ENCODE results near the gene MYPN.
"Not testable (repeated sequence)": the region's sequence is repeated elsewhere in the genome, so short reads cannot be mapped to it uniquely, and the experiment has no call there.

Gene MYPN

DNA sequence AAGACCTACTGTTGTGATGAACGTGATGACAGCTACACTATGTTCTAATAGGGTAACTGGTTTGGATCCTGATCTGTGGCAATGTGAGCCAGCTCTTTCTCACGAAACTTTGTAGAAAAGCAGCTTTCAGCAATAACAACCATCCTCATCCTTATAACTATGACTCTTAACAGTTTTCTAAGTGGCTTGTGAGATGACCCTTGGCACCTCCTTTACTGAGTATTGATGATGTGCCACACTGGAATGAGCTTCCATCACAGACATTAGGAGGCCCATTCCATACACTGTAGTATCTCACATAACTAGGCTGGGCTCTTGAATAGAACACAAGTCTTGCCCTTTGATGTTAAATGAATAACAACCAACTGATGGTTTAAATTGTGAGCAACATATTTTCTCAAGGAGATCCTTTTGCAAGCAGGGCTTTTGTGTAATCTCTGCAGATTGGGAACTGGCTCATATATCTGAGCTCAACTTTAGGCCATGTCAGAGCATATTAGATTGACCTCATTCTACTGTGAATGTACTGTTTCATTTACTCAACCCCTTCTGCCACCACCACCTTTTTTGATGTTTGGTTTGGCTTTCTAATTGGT, 46.4 kb downstream of the MYPN start:
- DNase-seq (ENCODE audit: insufficient read length, low spot score) = no peak
- TF ChIP-seq, protein P1, sequence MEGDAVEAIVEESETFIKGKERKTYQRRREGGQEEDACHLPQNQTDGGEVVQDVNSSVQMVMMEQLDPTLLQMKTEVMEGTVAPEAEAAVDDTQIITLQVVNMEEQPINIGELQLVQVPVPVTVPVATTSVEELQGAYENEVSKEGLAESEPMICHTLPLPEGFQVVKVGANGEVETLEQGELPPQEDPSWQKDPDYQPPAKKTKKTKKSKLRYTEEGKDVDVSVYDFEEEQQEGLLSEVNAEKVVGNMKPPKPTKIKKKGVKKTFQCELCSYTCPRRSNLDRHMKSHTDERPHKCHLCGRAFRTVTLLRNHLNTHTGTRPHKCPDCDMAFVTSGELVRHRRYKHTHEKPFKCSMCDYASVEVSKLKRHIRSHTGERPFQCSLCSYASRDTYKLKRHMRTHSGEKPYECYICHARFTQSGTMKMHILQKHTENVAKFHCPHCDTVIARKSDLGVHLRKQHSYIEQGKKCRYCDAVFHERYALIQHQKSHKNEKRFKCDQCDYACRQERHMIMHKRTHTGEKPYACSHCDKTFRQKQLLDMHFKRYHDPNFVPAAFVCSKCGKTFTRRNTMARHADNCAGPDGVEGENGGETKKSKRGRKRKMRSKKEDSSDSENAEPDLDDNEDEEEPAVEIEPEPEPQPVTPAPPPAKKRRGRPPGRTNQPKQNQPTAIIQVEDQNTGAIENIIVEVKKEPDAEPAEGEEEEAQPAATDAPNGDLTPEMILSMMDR (IDR thresholded peaks at IDR 0.05; ENCODE audit: insufficient read depth, missing control alignments) = no peak
- FAIRE-seq = no peak

DNA sequence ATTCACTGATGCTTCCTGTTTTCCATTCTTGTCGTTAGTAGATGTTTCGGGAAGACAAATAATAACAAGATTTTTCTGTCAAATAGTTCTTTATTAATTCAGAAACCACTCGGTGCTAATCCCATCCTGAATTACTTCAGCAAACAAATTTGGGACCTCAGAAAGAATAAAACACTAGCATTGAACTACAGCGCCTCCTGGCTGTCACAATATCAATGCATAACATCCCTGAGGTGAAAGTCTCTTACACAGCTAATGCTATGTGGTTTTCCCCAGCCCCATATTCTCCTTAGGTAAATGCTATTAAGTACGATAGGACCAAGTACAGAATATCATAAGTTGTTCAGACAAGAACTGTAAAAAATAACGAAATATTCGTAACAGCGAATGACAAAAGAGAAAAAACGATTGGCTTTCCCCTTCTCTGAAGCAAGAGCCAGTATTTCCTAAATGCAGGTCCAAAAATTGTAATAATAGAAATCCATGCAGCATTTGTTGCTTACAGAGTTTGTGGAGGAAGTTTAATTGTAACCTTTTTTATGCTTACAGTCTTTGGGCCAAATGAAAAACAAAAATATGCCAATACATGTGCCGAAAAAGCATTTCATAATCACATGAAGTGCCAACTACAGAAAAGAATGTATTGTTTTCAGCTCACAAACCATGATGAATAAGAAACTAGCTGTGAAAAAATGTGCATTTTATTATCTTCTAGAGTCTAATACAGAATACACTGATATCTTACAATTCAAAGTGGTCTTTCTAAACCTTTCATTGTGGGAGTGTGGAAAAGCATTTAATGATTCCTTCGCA, 47.3 kb downstream of the MYPN start:
- DNase-seq (ENCODE audit: insufficient read length, low spot score) (no peak), FAIRE-seq (no peak)
- TF ChIP-seq, protein P1 (IDR thresholded peaks at IDR 0.05; ENCODE audit: insufficient read depth, missing control alignments) = peak; percentile 84

DNA sequence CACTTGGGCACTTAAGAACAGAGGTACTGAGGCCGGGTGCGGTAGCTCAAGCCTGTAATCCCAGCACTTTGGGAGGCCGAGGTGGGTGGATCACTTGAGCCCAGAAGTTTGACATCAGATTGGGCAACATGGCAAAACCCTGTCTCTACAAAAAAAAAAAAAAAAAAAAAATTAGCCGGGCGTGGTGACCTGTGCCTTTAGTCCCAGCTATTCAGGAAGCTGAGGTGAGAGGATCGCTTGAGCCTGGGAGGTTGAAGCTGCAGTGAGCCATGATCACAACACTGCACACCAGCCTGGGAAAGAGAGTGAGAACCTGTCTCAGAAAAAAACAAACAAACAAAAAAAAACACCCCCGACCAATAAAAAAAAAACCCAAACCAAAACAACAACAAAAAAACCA, 48.2 kb downstream of the MYPN start:
- FAIRE-seq; DNase-seq (ENCODE audit: insufficient read length, low spot score): not testable (repeated sequence)

DNA sequence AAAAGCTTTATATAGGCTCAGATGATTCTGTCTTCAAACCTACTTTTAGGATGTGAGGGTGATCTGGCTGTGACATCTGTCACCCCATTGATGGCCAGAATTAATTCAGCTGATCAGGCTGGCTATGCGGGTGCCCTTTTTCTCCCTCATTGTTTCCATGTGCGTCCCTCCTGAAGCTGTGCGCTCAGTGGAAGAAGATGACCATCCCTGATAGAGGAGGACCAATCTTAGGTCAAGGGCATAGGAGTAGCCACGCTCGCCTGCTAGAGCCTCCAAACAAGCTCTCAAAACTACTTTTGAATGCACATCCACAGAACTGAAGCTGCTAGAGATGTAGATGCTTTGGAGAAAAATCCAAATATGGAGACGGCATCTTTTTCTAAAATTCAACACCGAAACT, 48.7 kb downstream of the MYPN start:
- FAIRE-seq (no peak), DNase-seq (ENCODE audit: insufficient read length, low spot score) (no peak)
- TF ChIP-seq, protein P1 (IDR thresholded peaks at IDR 0.05; ENCODE audit: insufficient read depth, missing control alignments) = no peak

DNA sequence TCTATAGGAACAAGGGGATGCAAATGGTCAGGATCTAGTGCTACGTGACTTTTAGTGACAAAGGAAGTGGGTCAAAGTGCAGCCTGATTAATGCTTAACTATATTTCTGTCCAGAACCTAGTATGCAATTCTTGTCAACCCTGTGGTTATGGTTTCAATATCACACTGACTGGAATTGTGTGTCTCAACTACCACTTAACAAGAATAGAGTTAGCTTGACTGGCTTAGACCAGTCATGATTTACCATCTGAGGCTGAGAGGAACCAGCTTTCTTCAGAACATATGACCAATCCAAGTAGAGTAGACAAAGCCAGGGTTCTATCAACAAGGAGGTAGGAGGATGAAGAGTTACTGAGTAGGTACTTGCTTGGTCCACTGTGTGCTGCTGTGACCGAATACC, 54.4 kb downstream of the MYPN start:
- FAIRE-seq = no peak
- no peak for DNase-seq (ENCODE audit: insufficient read length, low spot score)
- TF ChIP-seq, protein P1 (IDR thresholded peaks at IDR 0.05; ENCODE audit: insufficient read depth, missing control alignments) = no peak

DNA sequence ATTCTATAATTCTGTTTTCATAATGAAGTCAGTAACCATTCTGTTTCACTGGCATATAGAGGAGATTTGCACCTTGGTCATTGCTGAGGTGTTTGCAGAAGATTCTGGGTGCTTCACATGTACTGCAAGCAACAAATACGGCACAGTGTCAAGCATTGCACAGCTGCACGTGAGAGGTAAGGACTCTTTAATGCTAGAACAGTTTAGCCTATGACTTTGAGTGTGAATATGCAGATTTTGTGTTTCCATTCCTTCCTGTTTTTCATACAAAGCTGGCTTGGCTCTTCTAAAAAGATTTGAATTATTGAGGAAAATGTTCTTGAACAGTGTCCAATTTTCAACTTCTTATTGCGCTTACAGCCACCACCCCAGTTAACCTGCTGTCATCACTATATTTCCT, 56.4 kb downstream of the MYPN start:
- TF ChIP-seq, protein P1 (IDR thresholded peaks at IDR 0.05; ENCODE audit: insufficient read depth, missing control alignments) = no peak
- FAIRE-seq = no peak

DNA sequence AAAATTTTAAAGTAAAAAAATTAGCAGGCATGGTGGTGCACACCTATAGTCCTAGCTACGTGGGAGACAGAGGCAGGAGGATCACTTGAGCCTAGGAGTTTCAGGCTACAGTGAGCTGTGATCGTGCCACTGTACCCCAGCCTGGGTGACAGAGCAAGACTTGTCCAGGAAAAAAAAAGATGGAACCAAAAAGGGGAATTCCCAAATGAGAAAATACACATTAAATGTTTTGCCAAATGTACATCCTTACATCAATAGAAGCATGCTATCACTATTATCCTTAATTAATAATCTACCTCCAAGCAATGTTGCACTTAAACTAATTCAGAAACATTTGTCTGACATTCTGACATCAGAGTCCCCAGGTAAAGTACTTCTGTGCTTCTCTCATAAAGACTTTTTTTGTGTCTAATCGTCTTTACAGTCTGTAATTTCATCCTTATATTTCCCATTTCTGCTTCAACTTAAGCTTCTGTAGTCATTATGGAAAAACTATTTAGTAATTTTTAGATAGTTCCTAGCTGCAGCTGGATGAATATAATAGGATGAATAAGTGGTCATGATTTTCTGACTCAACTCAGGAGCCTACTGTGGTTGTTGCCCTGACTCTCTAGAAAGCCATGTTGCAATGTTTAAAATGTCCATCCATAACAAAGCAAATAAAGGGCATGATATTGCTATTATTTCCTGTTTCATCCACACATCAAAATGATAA, 57.7 kb downstream of the MYPN start:
- FAIRE-seq (no peak), DNase-seq (ENCODE audit: insufficient read length, low spot score) (no peak)

More for the DNA sequence above, 56.4 kb downstream of the MYPN start:
- no peak for DNase-seq (ENCODE audit: insufficient read length, low spot score)

More for the DNA sequence above, 57.7 kb downstream of the MYPN start:
- TF ChIP-seq, protein P1 (IDR thresholded peaks at IDR 0.05; ENCODE audit: insufficient read depth, missing control alignments) = no peak
